Activated naive CD8-positive, alpha-beta T cell treated with anti-CD3 and anti-CD28 coated beads, Interleukin-2, amount 10 ng/mL, durations not matched to agents 7 days and 5 days (primary cell): ENCODE results near the gene KCMF1. TPM values are rescaled to one million over a fixed set of nuclear protein-coding genes. Genes with fewer than 3 reads are reported as not detected.
"Not testable (repeated sequence)": the region's sequence is repeated elsewhere in the genome, so short reads cannot be mapped to it uniquely, and the experiment has no call there.

ENCODE experiments used
- ATAC-seq: fragments of 150-1000 bp; cut with Tn5 transposase; one replicate; pipeline ENCODE4 v1.10.0; 2021; ENCODE audit warnings: low read depth, moderate library complexity
- POLR2A ChIA-PET: fragments of 350-600 bp; sonication (Branson Sonifier 250); formaldehyde crosslinking; loops from one replicate; lab custom pipeline; 2021; ENCODE audit warnings: antibody characterized with exemption; lab: Charles Lee
- DNase-seq: peaks from one replicate; pipeline ENCODE4 v3.0.0; 2021
- H3K27ac Mint-ChIP-seq: one replicate; pipeline ENCODE4 v1.8.0; 2022; ENCODE audit warnings: mild to moderate bottlenecking, mixed read lengths
- H3K27me3 Mint-ChIP-seq: one replicate; pipeline ENCODE4 v1.8.0; 2022; ENCODE audit warnings: mild to moderate bottlenecking, moderate library complexity, mixed read lengths
- H3K36me3 Mint-ChIP-seq: one replicate; pipeline ENCODE4 v1.8.0; 2021; ENCODE audit warnings: mild to moderate bottlenecking, mixed read lengths
- H3K4me1 Mint-ChIP-seq: one replicate; pipeline ENCODE4 v1.8.0; 2021; ENCODE audit warnings: mixed read lengths
- H3K4me3 Mint-ChIP-seq: one replicate; pipeline ENCODE4 v1.8.0; 2022; ENCODE audit warnings: mild to moderate bottlenecking, moderate library complexity, mixed read lengths
- H3K9me3 Mint-ChIP-seq: one replicate; pipeline ENCODE4 v1.8.0; 2021; ENCODE audit warnings: mixed read lengths
- total RNA-seq, 2 experiments: library from RNA; stranded (reverse); gene quantifications; one replicate each; pipeline ENCODE4 v1.2.3, GENCODE V29; 2021

KCMF1 gene
- total RNA-seq, 2 experiments from 2014 or later, result 79.3 to 81.0 TPM

DNA sequence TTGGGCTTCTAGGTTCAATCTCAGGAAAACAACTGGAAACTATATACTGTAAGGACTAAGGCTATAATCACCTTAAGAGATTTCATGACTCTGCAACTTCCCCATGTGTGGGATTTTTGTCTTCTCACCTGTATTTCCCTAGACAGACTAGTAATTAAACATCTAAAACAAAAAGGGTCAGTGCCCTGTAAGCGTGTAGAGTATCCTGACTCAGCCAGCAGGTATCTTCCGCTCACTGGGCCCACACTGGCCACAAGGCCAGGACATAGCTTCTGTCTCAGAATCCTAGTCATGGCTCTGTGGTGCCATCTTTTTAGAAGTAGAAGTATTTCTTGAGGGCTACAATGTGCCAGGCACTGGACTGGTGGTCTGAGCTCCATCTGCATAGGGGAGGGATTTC lies 28.8 kb upstream of the KCMF1 start:
- Mint-ChIP-seq H3K4me3 (no peak overlapping the region), H3K4me1 (peaks cover 42% of the 10 kb centered on the region), H3K9me3 (no peaks in the 10 kb centered on the region), H3K27ac (no peak overlapping the region), H3K36me3 (peaks cover 12% of the 10 kb centered on the region), H3K27me3 (no peaks in the 10 kb centered on the region)
- no peak for ATAC-seq
- POLR2A ChIA-PET, result interaction anchor here (5.4 kb wide), 1 partner anchor 28 kb away, joined by 94 read pairs; the partner anchor contains the start of gene KCMF1
- DNase-seq, result no peak

DNA sequence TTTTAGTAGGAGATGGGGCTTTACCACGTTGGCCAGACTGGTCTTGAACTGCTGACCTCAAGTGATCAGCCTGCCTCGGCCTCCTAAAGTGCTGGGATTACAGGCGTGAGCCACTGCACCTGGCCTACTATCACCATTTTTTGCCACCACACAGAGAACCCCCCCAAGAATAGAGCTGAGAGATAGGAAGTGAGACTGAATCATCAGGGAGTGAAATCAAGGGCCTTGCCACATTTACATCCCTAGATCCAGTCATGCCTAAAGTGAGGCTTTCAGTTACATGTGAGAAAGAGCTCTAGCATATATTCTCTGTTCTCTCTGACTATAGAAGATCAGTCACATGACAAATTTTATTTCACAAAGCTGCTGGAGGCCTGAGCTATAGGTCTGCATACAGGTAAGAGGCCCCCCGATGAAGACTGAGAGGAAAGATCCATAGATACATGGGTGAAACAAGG lies 28.0 kb upstream of the KCMF1 start:
- Mint-ChIP-seq H3K9me3 (no peaks in the 10 kb centered on the region), H3K27ac (peak overlapping the region; percentile 9), H3K27me3 (no peaks in the 10 kb centered on the region), H3K36me3 (peaks cover 12% of the 10 kb centered on the region), H3K4me3 (no peak overlapping the region), H3K4me1 (peaks cover 43% of the 10 kb centered on the region)
- DNase-seq (no peak), ATAC-seq (no peak)
- POLR2A ChIA-PET, result interaction anchor here (2.5 kb wide), 1 partner anchor 28 kb away, joined by 18 read pairs; the partner anchor contains the start of gene KCMF1

DNA sequence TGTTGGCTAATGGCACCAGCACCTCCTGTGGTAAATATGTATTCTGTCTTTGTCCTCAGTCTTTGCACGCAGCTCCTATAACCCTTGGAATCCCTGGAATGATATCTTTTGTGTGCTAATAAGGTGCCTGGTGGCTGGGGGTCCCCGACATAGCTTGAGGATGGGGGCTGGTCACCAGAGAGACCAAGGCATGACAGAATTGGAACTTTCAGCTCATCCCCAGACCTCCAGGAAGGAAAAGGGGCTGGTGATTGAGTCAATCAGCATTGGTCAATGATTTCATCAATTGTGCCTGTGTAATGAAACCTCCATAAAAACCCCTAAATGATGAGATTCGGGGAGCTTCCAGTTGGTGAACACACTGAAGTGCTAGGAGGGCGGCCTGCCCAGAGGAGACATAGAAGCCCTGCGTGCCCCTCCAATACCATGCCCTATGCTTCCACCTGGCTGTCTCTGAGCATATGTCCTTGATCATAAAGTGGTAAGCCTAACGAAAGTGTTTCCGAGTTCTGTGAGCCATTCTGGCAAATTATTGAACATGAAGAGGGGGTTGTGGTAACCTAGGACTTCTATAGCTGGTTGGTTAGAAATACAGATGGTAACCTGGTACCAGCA lies 26.6 kb upstream of the KCMF1 start:
- ATAC-seq (no peak), DNase-seq (no peak)
- Mint-ChIP-seq H3K36me3 (peaks cover 12% of the 10 kb centered on the region), H3K4me1 (peaks cover 34% of the 10 kb centered on the region), H3K4me3 (no peak overlapping the region), H3K27ac (peak overlapping the region; percentile 97), H3K9me3 (no peaks in the 10 kb centered on the region), H3K27me3 (no peaks in the 10 kb centered on the region)
- POLR2A ChIA-PET, result interaction anchor here (1.2 to 4.2 kb wide), 3 partner anchors 14 to 26 kb away, joined by 3 to 49 read pairs (median 18); partner anchors contain the start of gene KCMF1

DNA sequence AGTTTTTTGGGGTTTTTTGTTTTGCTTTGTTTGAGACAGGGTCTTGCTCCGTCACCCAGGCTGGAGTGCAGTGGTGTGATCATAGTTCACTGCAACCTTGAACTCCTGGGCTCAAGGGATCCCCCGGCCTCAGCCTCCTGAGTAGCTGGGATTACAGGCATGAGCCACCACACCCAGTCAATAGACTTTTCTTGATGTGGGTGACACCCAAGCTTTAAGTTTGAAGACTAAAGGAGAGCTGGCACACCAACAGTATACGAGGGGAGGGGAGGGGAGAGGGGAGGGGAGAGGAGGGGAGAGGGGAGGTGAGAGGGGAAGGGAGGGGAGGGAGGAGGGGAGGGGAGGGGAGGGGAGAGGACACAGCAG lies 25.1 kb upstream of the KCMF1 start:
- peak overlapping the region; percentile 80 for H3K4me3 Mint-ChIP-seq
- POLR2A ChIA-PET, result interaction anchor here (0.5 to 4.2 kb wide), 14 partner anchors 8 to 382 kb away, joined by 3 to 49 read pairs (median 4); partner anchors contain the start of genes KCMF1 and TGOLN2
- not testable (repeated sequence) for DNase-seq

DNA sequence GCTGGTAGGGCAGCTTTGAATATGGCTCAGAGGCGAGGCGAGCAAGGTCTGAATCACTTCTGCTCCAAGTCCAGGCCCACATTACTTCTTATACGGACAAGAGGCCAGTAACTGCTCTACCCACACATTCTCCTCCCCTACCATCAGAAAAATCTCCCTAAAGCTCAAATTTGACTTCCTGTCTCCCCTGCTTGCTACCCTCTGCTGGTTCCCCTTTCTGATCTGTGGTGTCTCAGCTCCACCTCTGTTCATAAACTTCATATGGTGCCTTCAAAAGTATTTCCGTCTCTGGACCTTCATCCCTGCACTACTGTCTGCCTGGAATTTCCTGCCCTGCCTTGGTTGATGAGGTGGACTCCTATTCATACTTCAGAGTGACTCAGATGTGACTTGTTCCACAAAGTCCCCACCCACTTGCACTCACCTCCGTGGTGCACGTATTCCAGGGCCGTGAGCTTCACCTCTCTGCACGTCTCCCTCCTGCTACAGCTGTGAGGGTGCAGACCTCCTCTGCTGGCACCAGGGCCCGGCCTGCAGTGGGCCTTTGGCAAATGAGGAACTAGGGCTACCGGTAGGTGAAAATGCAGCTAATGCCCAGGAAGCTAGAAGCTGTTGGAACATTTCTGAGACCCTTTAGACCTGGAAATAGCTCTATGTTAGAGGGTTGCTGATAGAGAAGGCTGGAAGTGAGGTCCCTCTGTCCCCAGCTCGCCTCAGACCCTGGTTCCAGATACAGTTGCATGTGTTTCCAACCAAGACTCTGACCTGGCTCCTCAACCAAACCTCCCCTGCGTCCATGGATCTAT lies 24.6 kb upstream of the KCMF1 start:
- ATAC-seq (peak; percentile 90), DNase-seq (peak; percentile 66)
- Mint-ChIP-seq H3K4me1 (peaks cover 26% of the 10 kb centered on the region), H3K9me3 (no peaks in the 10 kb centered on the region), H3K27ac (peak overlapping the region; percentile 97), H3K4me3 (peak overlapping the region; percentile 80), H3K36me3 (peaks cover 19% of the 10 kb centered on the region), H3K27me3 (no peaks in the 10 kb centered on the region)
- POLR2A ChIA-PET, result interaction anchor here (0.5 to 4.2 kb wide), 17 partner anchors 9 to 381 kb away, joined by 3 to 49 read pairs (median 4); partner anchors contain the start of genes KCMF1 and TGOLN2

More for the DNA sequence above, 25.1 kb upstream of the KCMF1 start:
- H3K9me3 Mint-ChIP-seq, H3K27me3 Mint-ChIP-seq: not testable (repeated sequence)
- Mint-ChIP-seq H3K4me1 (peaks cover 25% of the 10 kb centered on the region), H3K27ac (peak overlapping the region; percentile 97), H3K36me3 (peaks cover 14% of the 10 kb centered on the region)
- ATAC-seq, result peak; percentile 14

DNA sequence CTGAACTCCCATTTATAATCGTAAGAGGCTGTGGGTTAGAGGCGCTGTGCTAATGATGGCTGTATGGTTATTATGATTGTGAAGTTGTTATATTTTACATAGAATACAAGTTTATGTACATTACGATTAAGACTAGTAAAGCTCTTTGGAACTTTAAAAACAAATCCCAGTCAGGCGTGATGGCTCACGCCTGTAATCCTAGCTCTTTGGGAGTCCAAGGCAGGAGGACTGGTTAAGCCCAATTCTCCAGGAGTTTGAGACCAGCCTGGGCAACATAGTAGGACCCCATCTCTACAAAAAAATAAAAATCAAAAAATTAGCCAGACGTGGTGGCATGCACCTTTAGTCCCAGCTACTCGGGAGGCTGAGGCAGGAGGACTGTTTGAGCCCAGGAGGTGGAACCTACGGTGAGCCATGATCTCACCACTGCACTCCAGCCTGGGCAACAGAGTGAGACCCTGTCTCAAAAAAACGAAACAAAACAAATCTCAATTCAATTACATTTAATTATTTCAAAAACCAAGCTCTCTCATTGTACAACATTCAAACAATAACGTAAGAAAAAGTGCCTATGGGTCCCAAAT lies 23.9 kb upstream of the KCMF1 start:
- Mint-ChIP-seq H3K36me3 (peaks cover 19% of the 10 kb centered on the region), H3K27ac (peak overlapping the region; percentile 97), H3K9me3 (no peaks in the 10 kb centered on the region), H3K4me3 (peak overlapping the region; percentile 80), H3K4me1 (peaks cover 26% of the 10 kb centered on the region), H3K27me3 (no peaks in the 10 kb centered on the region)
- DNase-seq (no peak), ATAC-seq (no peak)
- POLR2A ChIA-PET, result interaction anchor here (0.6 to 4.2 kb wide), 12 partner anchors 9 to 380 kb away, joined by 3 to 49 read pairs (median 4); partner anchors contain the start of genes KCMF1 and TGOLN2

DNA sequence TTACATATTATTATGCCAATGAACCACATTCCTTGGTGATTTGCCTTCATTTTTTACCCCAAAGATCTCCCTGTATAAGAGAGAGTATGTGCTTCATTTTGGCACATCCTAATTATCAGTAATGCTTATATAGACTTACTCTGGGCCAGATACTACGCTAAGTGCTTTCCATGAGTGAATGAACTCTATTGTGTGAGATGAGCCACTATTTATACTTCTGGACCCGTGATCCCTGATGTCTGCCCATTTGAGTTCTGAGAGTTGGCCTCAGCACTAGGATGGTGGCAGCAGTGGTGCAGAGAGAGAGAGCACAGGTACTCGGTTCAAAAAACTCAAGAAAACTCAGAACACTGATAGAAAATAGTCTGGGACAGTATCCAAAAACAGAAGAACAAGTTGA lies 17.4 kb upstream of the KCMF1 start:
- Mint-ChIP-seq H3K27me3 (no peaks in the 10 kb centered on the region), H3K36me3 (peaks cover 20% of the 10 kb centered on the region), H3K4me1 (peaks cover 4% of the 10 kb centered on the region), H3K4me3 (no peak overlapping the region), H3K27ac (no peak overlapping the region), H3K9me3 (no peaks in the 10 kb centered on the region)
- POLR2A ChIA-PET, result interaction anchor here (0.6 to 1.3 kb wide), 3 partner anchors 14 to 88 kb away, joined by 5 to 6 read pairs (median 6); partner anchors contain the start of gene KCMF1
- no peak for DNase-seq
- ATAC-seq, result no peak

DNA sequence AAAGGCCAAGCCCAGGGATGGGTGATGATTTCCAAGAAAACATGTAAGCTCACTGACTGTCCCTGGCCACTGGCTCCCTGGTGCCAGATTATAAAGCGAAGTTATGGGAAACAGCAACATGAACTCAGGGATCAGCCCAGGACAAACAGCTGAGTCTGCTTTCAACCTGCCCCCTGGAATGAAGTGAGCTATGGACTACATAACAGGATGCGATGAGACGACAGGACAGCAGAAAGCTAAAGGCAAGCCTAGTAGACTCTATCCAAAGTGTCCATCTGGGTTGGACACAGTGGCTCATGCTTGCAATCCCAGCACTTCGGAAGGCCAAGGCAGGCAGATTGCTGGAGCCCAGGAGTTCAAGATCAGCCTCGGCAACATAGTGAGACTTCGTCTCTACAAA lies 16.6 kb upstream of the KCMF1 start:
- no peak for DNase-seq
- ATAC-seq, result no peak
- Mint-ChIP-seq H3K9me3 (no peaks in the 10 kb centered on the region), H3K27ac (no peak overlapping the region), H3K27me3 (no peaks in the 10 kb centered on the region), H3K4me3 (no peak overlapping the region), H3K36me3 (peaks cover 21% of the 10 kb centered on the region), H3K4me1 (peaks cover 5% of the 10 kb centered on the region)
- POLR2A ChIA-PET, result interaction anchor here (1.2 to 1.3 kb wide), 2 partner anchors 15 kb away, joined by 6 read pairs; partner anchors contain the start of gene KCMF1

DNA sequence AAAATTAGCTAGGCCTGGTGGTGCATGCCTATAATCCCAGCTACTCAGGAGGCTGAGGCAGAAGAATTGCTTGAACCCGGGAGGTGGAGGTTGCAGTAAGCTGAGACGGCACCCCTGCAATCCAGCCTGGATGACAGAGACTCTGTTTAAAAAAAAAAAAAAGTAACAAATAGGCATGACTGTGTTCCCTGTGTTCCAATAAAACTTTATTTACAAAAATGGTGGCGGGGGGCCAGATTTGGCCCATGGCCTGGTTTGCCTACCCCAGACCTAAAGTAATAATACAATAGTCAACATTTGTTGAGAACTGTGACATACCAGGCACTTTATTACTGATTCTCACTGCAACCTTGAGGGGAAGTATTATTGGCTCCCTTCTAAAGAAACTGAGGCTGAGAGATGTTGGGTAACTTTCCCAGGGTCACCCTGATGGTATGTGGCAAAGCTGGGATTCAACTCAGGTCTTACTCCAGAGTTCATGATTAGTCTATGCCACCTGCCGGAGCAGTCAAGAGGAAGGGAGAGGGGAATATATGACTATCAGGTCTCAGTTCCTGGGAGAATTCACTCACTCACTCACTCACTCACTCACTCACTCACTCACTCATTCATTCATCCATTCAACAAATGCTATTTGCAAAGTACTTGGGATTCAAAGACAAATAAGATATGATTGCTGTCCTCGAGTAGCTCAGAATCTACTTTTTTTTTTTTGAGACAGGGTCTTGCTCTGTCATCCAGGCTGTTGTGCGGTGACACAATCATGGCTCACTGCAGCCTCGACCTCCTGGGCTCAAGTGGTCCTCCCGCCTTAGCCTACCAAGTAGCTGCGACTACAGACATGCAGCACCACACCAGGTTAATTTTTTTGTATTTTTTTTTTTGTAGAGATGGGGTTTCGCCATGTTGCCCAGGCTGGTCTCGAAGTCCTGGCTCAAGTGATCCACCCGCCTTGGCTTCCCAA lies 14.3 kb upstream of the KCMF1 start:
- H3K27me3 Mint-ChIP-seq, result no peaks in the 10 kb centered on the region
- H3K4me1 Mint-ChIP-seq, result peaks cover 8% of the 10 kb centered on the region
- H3K9me3 Mint-ChIP-seq, result no peaks in the 10 kb centered on the region
- peak; percentile 11 for DNase-seq
- H3K36me3 Mint-ChIP-seq, result peaks cover 25% of the 10 kb centered on the region
- peak; percentile 10 for ATAC-seq
- POLR2A ChIA-PET, result interaction anchor here (0.7 to 6.2 kb wide), 3 partner anchors 11 to 17 kb away, joined by 3 to 49 read pairs (median 6); no protein-coding TSS in a partner anchor
- H3K4me3 Mint-ChIP-seq, result no peak overlapping the region
- H3K27ac Mint-ChIP-seq, result peak overlapping the region; percentile 54

DNA sequence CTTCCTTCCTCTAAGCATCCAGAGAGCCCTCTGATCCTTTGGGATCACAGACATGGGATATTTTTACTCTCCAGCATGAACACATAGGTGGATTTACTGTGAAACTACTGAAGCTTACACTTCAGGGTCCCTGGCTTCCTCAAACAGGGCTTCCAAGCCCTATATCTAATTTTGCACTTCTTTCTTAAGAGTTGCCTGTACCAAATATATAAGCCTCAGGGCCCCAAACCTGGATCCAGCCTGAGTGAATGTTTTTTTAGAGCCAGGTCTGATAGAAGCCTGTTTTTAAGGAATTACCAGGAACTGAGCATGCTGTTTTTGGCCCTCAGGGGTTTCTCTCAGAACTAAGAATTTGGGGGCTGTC lies 13.2 kb upstream of the KCMF1 start:
- POLR2A ChIA-PET, result interaction anchor here (6.2 kb wide), 1 partner anchor 12 kb away, joined by 49 read pairs; no protein-coding TSS in a partner anchor
- DNase-seq, result no peak
- no peak overlapping the region for H3K27ac Mint-ChIP-seq

DNA sequence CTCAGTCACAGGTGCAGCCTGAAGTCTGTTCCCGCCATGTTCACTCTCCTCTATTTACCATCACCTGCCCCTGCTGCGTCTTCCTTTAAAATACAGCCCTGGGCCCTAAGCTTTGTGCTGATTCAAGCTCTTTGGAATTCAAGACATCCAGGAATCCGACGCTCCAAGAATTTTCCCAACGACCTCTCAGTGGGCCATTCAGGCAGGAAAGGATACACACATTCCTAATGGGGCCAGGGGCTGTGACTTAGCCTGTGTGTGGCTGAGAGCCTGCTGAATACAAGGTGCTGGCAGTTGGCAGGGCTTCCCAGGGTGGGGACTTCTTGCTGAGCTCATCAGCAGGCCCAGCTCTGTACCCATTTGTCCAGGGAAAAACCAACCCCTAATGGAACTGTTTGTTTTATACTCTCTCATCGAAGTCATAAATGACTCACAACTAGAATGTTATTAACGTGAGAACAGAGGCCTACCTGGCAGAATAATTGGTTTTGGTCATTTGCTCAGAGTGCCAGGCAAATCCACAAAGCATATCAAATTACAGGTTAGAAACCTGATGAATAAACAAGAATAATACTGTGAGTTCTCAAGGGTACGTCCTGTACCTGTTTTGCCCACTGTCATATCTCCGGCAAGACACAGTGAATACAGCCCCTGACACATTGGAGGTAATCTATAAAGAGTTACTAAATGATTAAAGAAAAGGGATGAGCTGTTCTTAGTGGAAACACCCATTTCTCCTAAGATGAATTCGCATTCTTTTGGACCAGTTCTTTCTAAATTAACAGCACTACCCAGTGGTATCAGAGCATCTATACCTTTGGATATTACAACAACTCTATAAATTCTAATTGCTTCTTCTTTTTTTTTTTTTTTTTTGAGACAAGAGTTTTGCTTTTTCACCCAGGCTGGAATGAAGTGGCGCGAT lies 12.6 kb upstream of the KCMF1 start:
- DNase-seq (peak; percentile 10), ATAC-seq (no peak)
- POLR2A ChIA-PET, result interaction anchor here (2.9 to 6.2 kb wide), 3 partner anchors 11 to 19 kb away, joined by 10 to 49 read pairs (median 12); no protein-coding TSS in a partner anchor
- H3K4me1 Mint-ChIP-seq, result peaks cover 16% of the 10 kb centered on the region
- H3K9me3 Mint-ChIP-seq, result no peaks in the 10 kb centered on the region
- H3K4me3 Mint-ChIP-seq, result no peak overlapping the region
- no peak overlapping the region for H3K27ac Mint-ChIP-seq
- H3K27me3 Mint-ChIP-seq, result no peaks in the 10 kb centered on the region
- H3K36me3 Mint-ChIP-seq, result peaks cover 37% of the 10 kb centered on the region

More for the DNA sequence above, 13.2 kb upstream of the KCMF1 start:
- no peak for ATAC-seq
- Mint-ChIP-seq H3K27me3 (no peaks in the 10 kb centered on the region), H3K36me3 (peaks cover 31% of the 10 kb centered on the region), H3K4me3 (no peak overlapping the region), H3K9me3 (no peaks in the 10 kb centered on the region), H3K4me1 (peaks cover 10% of the 10 kb centered on the region)
